Fibroblast of lung (primary cell): ENCODE data around the gene CCP110. TPM values are rescaled to one million over a fixed set of nuclear protein-coding genes. Genes with fewer than 3 reads are reported as not detected.

Experiments used
- DNase-seq, 2 donors: peaks; one replicate each; pipeline versions ENCODE4 v3.0.0 to v3.0.0-alpha.2; 2010; ENCODE audit warnings: low read depth in 2 of 2
- H2AFZ ChIP-seq: 2 replicates; pipeline ENCODE4 v1.5.1; 2012; ENCODE audit warnings: low read length, control low read depth, inconsistent platforms
- H3K27ac ChIP-seq: 2 replicates; pipeline ENCODE4 v1.5.1; 2011; ENCODE audit warnings: low read length, control low read depth; ENCODE audit not compliant: insufficient read depth
- H3K27me3 ChIP-seq: 2 replicates; pipeline ENCODE4 v1.5.1; 2011; ENCODE audit warnings: mild to moderate bottlenecking, low read length; ENCODE audit not compliant: control insufficient read depth, insufficient read depth
- H3K36me3 ChIP-seq: 2 replicates; pipeline ENCODE4 v1.5.1; 2011; ENCODE audit warnings: low read length; ENCODE audit not compliant: control insufficient read depth, insufficient read depth
- H3K4me1 ChIP-seq: 2 replicates; pipeline ENCODE4 v1.5.1; 2011; ENCODE audit warnings: low read length; ENCODE audit not compliant: control insufficient read depth, insufficient read depth; ENCODE audit errors: extremely low read depth
- H3K4me2 ChIP-seq: 2 replicates; pipeline ENCODE4 v1.5.1; 2011; ENCODE audit warnings: low read length, control low read depth; ENCODE audit not compliant: insufficient read depth; ENCODE audit errors: extremely low read depth
- H3K4me3 ChIP-seq, 4 experiments: fragments of 200-600 bp in 1 of 4; sonication (generic) in 1 of 4; replicated peaks in 1 of 4; 2 replicates each; pipeline ENCODE4 v1.5.1; 2011 to 2016; ENCODE audit warnings: low read length in 4 of 4, low read depth in 3 of 4, mild to moderate bottlenecking in 3 of 4, control low read depth in 2 of 4, inconsistent platforms in 1 of 4, mixed read lengths in 1 of 4; ENCODE audit not compliant: insufficient read depth in 1 of 4; ENCODE audit errors: control extremely low read depth in 1 of 4
- H3K79me2 ChIP-seq: 2 replicates; pipeline ENCODE4 v1.5.1; 2012; ENCODE audit warnings: mild to moderate bottlenecking, low read length, inconsistent platforms; ENCODE audit not compliant: control insufficient read depth, insufficient read depth
- H3K9ac ChIP-seq: 2 replicates; pipeline ENCODE4 v1.5.1; 2011; ENCODE audit warnings: mild to moderate bottlenecking, low read length, control low read depth; ENCODE audit not compliant: insufficient read depth
- H3K9me3 ChIP-seq: 2 replicates; pipeline ENCODE4 v1.5.1; 2012; ENCODE audit warnings: low read depth, low read length; ENCODE audit not compliant: control insufficient read depth, insufficient read depth
- H4K20me1 ChIP-seq: 2 replicates; pipeline ENCODE4 v1.5.1; 2011; ENCODE audit warnings: low read length; ENCODE audit not compliant: control insufficient read depth, insufficient read depth; ENCODE audit errors: extremely low read depth
- CTCF ChIP-seq, 2 donors: IDR thresholded peaks in 1 of 2; conservative IDR thresholded peaks in 1 of 2; 1 replicate in 1 of 2; 2 replicates in 1 of 2; pipeline ENCODE4 v1.5.1; 2011 to 2012; ENCODE audit warnings: low read length in 2 of 2, control low read depth in 1 of 2, inconsistent platforms in 1 of 2, low read depth in 1 of 2, mild to moderate bottlenecking in 1 of 2
- EZH2 ChIP-seq: IDR thresholded peaks from 2 replicates; pipeline ENCODE4 v1.5.1; 2012; ENCODE audit warnings: low read length, control low read depth, mild to moderate bottlenecking; ENCODE audit errors: missing control alignments
- polyA plus RNA-seq, 2 donors: library from polyadenylated mRNA; depleted of rRNA in 1 of 2; stranded (reverse) in 1 of 2; unstranded in 1 of 2; fragments of >200 nt; gene quantifications; 2 replicates each; pipeline ENCODE4 v1.2.1, GENCODE V29; 2011 to 2012; ENCODE audit warnings: missing spikeins in 1 of 2
- total RNA-seq: library from RNA; depleted of rRNA; stranded (reverse); fragments of >200 nt; gene quantifications from 2 replicates; pipeline ENCODE4 v1.2.1, GENCODE V29; 2014

Gene CCP110
- total and polyA plus RNA-seq, 2 donors (not counting 1 experiment from before 2014, with no cell fraction given) = 8.8 to 14.0 TPM

- H3K27ac ChIP-seq = no peak overlapping the region
- peaks cover 34% of the 10 kb centered on the region for H3K79me2 ChIP-seq
- no peak for DNase-seq
Measured at GRCh38 chr16:19523184-19523558, 571 bp upstream of the CCP110 start.

GRCh38 chr16:19524356-19524615, 544 bp downstream of the CCP110 start:
- Histone ChIP-seq H3K27me3 (no peaks in the 10 kb centered on the region), H3K79me2 (peaks cover 34% of the 10 kb centered on the region), H3K9ac (peak overlapping the region; percentile 84), H3K4me3 (peak overlapping the region; percentile 86 to 98 (median 93)), H3K4me2 (peak overlapping the region; percentile 98), H3K36me3 (peaks cover 3% of the 10 kb centered on the region), H2AFZ (peak overlapping the region; percentile 97), H3K4me1 (peaks cover 4% of the 10 kb centered on the region), H3K27ac (peak overlapping the region; percentile 79), H4K20me1 (no peaks in the 10 kb centered on the region), H3K9me3 (no peaks in the 10 kb centered on the region)
- DNase-seq = no peak
- no peak for TF ChIP-seq CTCF (conservative IDR thresholded peaks at IDR 0.05 in 1 of 2, IDR thresholded peaks at IDR 0.05 in 1 of 2; ENCODE audit: low read depth in 1 of 2, low read length in 2 of 2)

More at GRCh38 chr16:19523184-19523558, 571 bp upstream of the CCP110 start:
- Histone ChIP-seq H2AFZ (no peak overlapping the region), H3K9ac (no peak overlapping the region), H3K36me3 (no peaks in the 10 kb centered on the region), H3K27me3 (no peaks in the 10 kb centered on the region), H3K9me3 (no peaks in the 10 kb centered on the region), H3K4me1 (peaks cover 4% of the 10 kb centered on the region), H3K4me2 (no peak overlapping the region), H3K4me3 (no peak overlapping the region), H4K20me1 (no peaks in the 10 kb centered on the region)
- no peak for TF ChIP-seq EZH2
- no peak for TF ChIP-seq CTCF (conservative IDR thresholded peaks at IDR 0.05 in 1 of 2, IDR thresholded peaks at IDR 0.05 in 1 of 2; ENCODE audit: low read depth in 1 of 2, low read length in 2 of 2)

- peaks cover 3% of the 10 kb centered on the region for H3K36me3 ChIP-seq
- H3K79me2 ChIP-seq = peaks cover 32% of the 10 kb centered on the region
- peak overlapping the region; percentile 84 for H3K9ac ChIP-seq
- peaks cover 4% of the 10 kb centered on the region for H3K4me1 ChIP-seq
- no peaks in the 10 kb centered on the region for H3K27me3 ChIP-seq
- peak in 1 of 2 donors; percentile 17 for DNase-seq
- no peaks in the 10 kb centered on the region for H4K20me1 ChIP-seq
- peak overlapping the region; percentile 86 to 98 (median 93) for H3K4me3 ChIP-seq
- peak overlapping the region; percentile 79 for H3K27ac ChIP-seq
- no peaks in the 10 kb centered on the region for H3K9me3 ChIP-seq
- peak overlapping the region; percentile 97 for H2AFZ ChIP-seq
- H3K4me2 ChIP-seq = peak overlapping the region; percentile 98
- TF ChIP-seq CTCF (conservative IDR thresholded peaks at IDR 0.05 in 1 of 2, IDR thresholded peaks at IDR 0.05 in 1 of 2; ENCODE audit: low read depth in 1 of 2, low read length in 2 of 2) (no peak), EZH2 (no peak)
Measured at GRCh38 chr16:19524616-19525384, 1.1 kb downstream of the CCP110 start.
